ENCODE data around the gene SLC26A3.

Gene SLC26A3

GRCh38 chr7:107826451-107826850, 23.4 kb upstream of the SLC26A3 start:
- Histone ChIP-seq H3K4me3 (ENCODE audit: low read depth, low read length) (no peak overlapping the region), H3K27me3 (peaks cover 9% of the 10 kb centered on the region), H3K9me3 (no peaks in the 10 kb centered on the region; the same call in 1 of the 2 replicates), H3K4me1 (no peaks in the 10 kb centered on the region), H3K36me3 (no peaks in the 10 kb centered on the region)
- no peak for TF ChIP-seq CTCF (IDR thresholded peaks at IDR 0.05; ENCODE audit: low read depth, low read length)
- no peak for DNase-seq

- no peak overlapping the region for H3K4me3 ChIP-seq (ENCODE audit: low read depth, low read length)
- DNase-seq = no peak
- no peaks in the 10 kb centered on the region for H3K9me3 ChIP-seq
- no peaks in the 10 kb centered on the region for H3K36me3 ChIP-seq
- peaks cover 3% of the 10 kb centered on the region; the same call in 1 of the 2 replicates for H3K27me3 ChIP-seq
- H3K4me1 ChIP-seq = no peaks in the 10 kb centered on the region
- TF ChIP-seq CTCF (IDR thresholded peaks at IDR 0.05; ENCODE audit: low read depth, low read length) = no peak
These were observed 21.8 kb upstream of the SLC26A3 start for GRCh38 chr7:107824858-107825257.

GRCh38 chr7:107818622-107819021, 15.6 kb upstream of the SLC26A3 start:
- peaks cover 8% of the 10 kb centered on the region; the same call in 1 of the 2 replicates for H3K27me3 ChIP-seq
- H3K4me3 ChIP-seq (ENCODE audit: low read depth, low read length) = no peak overlapping the region
- H3K4me1 ChIP-seq = no peaks in the 10 kb centered on the region
- no peaks in the 10 kb centered on the region for H3K36me3 ChIP-seq
- no peaks in the 10 kb centered on the region for H3K9me3 ChIP-seq
- DNase-seq = no peak
- TF ChIP-seq CTCF (IDR thresholded peaks at IDR 0.05; ENCODE audit: low read depth, low read length) = no peak

GRCh38 chr7:107816011-107816566, 13.1 kb upstream of the SLC26A3 start:
- H3K36me3 ChIP-seq = no peaks in the 10 kb centered on the region

GRCh38 chr7:107815254-107815882, 12.3 kb upstream of the SLC26A3 start:
- peaks cover 7% of the 10 kb centered on the region; the same call in 1 of the 2 replicates for H3K27me3 ChIP-seq
- no peaks in the 10 kb centered on the region for H3K9me3 ChIP-seq
- H3K4me1 ChIP-seq = no peaks in the 10 kb centered on the region
- no peak overlapping the region for H3K4me3 ChIP-seq (ENCODE audit: low read depth, low read length)
- H3K36me3 ChIP-seq = no peaks in the 10 kb centered on the region
- DNase-seq = no peak
- no peak for TF ChIP-seq CTCF (IDR thresholded peaks at IDR 0.05; ENCODE audit: low read depth, low read length)

More at GRCh38 chr7:107816011-107816566, 13.1 kb upstream of the SLC26A3 start:
- Histone ChIP-seq H3K27me3 (peaks cover 8% of the 10 kb centered on the region; the same call in 1 of the 2 replicates), H3K4me1 (no peaks in the 10 kb centered on the region), H3K9me3 (no peaks in the 10 kb centered on the region), H3K4me3 (ENCODE audit: low read depth, low read length) (no peak overlapping the region)
- DNase-seq = no peak
- TF ChIP-seq CTCF (IDR thresholded peaks at IDR 0.05; ENCODE audit: low read depth, low read length) = no peak

- no peak overlapping the region for H3K4me3 ChIP-seq (ENCODE audit: low read depth, low read length)
- no peaks in the 10 kb centered on the region for H3K36me3 ChIP-seq
- H3K9me3 ChIP-seq = no peaks in the 10 kb centered on the region
- DNase-seq = no peak
- peaks cover under 1% of the 10 kb centered on the region; the same call in 1 of the 2 replicates for H3K27me3 ChIP-seq
- TF ChIP-seq CTCF (IDR thresholded peaks at IDR 0.05; ENCODE audit: low read depth, low read length) = no peak
- H3K4me1 ChIP-seq = no peaks in the 10 kb centered on the region
These were observed 10.5 kb upstream of the SLC26A3 start for GRCh38 chr7:107813524-107813923.

Data from BE2C (cell line).